ENCODE data around the gene OR52N2.

Gene OR52N2

GRCh38 chr11:5808500-5809121 is at the start of gene OR52N2:
OR52N2 (plus strand) TSS chr11:5808924; CDS start chr11:5820336, 11,412 bp downstream.
- DNase-seq (ENCODE audit: low read depth), result peak; percentile 45

GRCh38 chr11:5767056-5767455 is 41.7 kb upstream of the OR52N2 start:
- peak; percentile 2 for DNase-seq (ENCODE audit: low read depth)

GRCh38 chr11:5783255-5783654 is 25.5 kb upstream of the OR52N2 start, which contains the start of gene OR52N5:
OR52N5 (minus strand) TSS chr11:5783355; CDS start chr11:5778634, 4,721 bp downstream.
- DNase-seq (ENCODE audit: low read depth), result no peak

- no peak for DNase-seq (ENCODE audit: low read depth)
These were observed 17.6 kb upstream of the OR52N2 start, which contains the start of gene OR52N1 for GRCh38 chr11:5791165-5791564. OR52N1 (minus strand) TSS chr11:5791265; CDS start chr11:5788816, 2,449 bp downstream.

- DNase-seq (ENCODE audit: low read depth), result no peak
These were observed 12.2 kb upstream of the OR52N2 start for GRCh38 chr11:5796541-5796940.

GRCh38 chr11:5803982-5804381 is 4.7 kb upstream of the OR52N2 start:
- DNase-seq (ENCODE audit: low read depth), result no peak

GRCh38 chr11:5807580-5807979 is 1.1 kb upstream of the OR52N2 start:
- no peak for DNase-seq (ENCODE audit: low read depth)

- DNase-seq (ENCODE audit: low read depth), result no peak
These were observed 397 bp downstream of the OR52N2 start for GRCh38 chr11:5809122-5809519.

- DNase-seq (ENCODE audit: low read depth), result no peak
These were observed 1.4 kb downstream of the OR52N2 start for GRCh38 chr11:5809905-5810795.

- DNase-seq (ENCODE audit: low read depth), result no peak
These were observed 6.8 kb downstream of the OR52N2 start for GRCh38 chr11:5815534-5815933.

GRCh38 chr11:5818245-5818886 is 9.6 kb downstream of the OR52N2 start:
- no peak for DNase-seq (ENCODE audit: low read depth)

- no peak for DNase-seq (ENCODE audit: low read depth)
These were observed 22.6 kb downstream of the OR52N2 start for GRCh38 chr11:5831196-5831829.

GRCh38 chr11:5833446-5833845 is 24.7 kb downstream of the OR52N2 start:
- no peak for DNase-seq (ENCODE audit: low read depth)

GRCh38 chr11:5837695-5838094 is 29.0 kb downstream of the OR52N2 start:
- DNase-seq (ENCODE audit: low read depth), result no peak

- DNase-seq (ENCODE audit: low read depth), result no peak
These were observed 33.1 kb downstream of the OR52N2 start, which contains the start of gene OR52E6 for GRCh38 chr11:5841797-5842196. OR52E6 (minus strand) TSS chr11:5841897; CDS start chr11:5841897, 0 bp downstream.

GRCh38 chr11:5846701-5847100 is 38.0 kb downstream of the OR52N2 start:
- no peak for DNase-seq (ENCODE audit: low read depth)

GRCh38 chr11:5847711-5848110 is 39.0 kb downstream of the OR52N2 start:
- DNase-seq (ENCODE audit: low read depth), result no peak

GRCh38 chr11:5851002-5851401 is 42.3 kb downstream of the OR52N2 start:
- DNase-seq (ENCODE audit: low read depth), result no peak

GRCh38 chr11:5857590-5857989 is 48.9 kb downstream of the OR52N2 start, which contains the start of gene OR52E8:
OR52E8 (minus strand) TSS chr11:5857690; CDS start chr11:5857690, 0 bp downstream.
- DNase-seq (ENCODE audit: low read depth), result no peak

GRCh38 chr11:5865826-5866225 is 57.1 kb downstream of the OR52N2 start:
- DNase-seq (ENCODE audit: low read depth), result no peak
